Measurements from ENCODE around the gene CD81.

The CD81 gene

GRCh38 chr11:2419638-2420501 lies 42.8 kb downstream of the CD81 start:
- Mint-ChIP-seq H3K27ac (no peak overlapping the region), H3K4me3 (no peak overlapping the region), H3K9me3 (no peaks in the 10 kb centered on the region), H3K27me3 (no peaks in the 10 kb centered on the region), H3K36me3 (ENCODE audit: low read depth) (no peaks in the 10 kb centered on the region), H3K4me1 (ENCODE audit: low read depth) (peaks cover 6% of the 10 kb centered on the region)
- DNase-seq, result peak; percentile 73

GRCh38 chr11:2420502-2421225 lies 43.6 kb downstream of the CD81 start:
- peaks cover 6% of the 10 kb centered on the region for H3K4me1 Mint-ChIP-seq (ENCODE audit: low read depth)
- no peak overlapping the region for H3K4me3 Mint-ChIP-seq
- DNase-seq, result peak; percentile 83
- H3K36me3 Mint-ChIP-seq (ENCODE audit: low read depth), result no peaks in the 10 kb centered on the region
- H3K27ac Mint-ChIP-seq, result no peak overlapping the region
- H3K27me3 Mint-ChIP-seq, result no peaks in the 10 kb centered on the region
- H3K9me3 Mint-ChIP-seq, result no peaks in the 10 kb centered on the region

GRCh38 chr11:2421226-2421994 lies 44.3 kb downstream of the CD81 start:
- no peaks in the 10 kb centered on the region for H3K9me3 Mint-ChIP-seq
- no peak overlapping the region for H3K4me3 Mint-ChIP-seq
- H3K4me1 Mint-ChIP-seq (ENCODE audit: low read depth), result peaks cover 6% of the 10 kb centered on the region
- H3K27ac Mint-ChIP-seq, result no peak overlapping the region
- no peak for DNase-seq
- no peaks in the 10 kb centered on the region for H3K36me3 Mint-ChIP-seq (ENCODE audit: low read depth)
- H3K27me3 Mint-ChIP-seq, result no peaks in the 10 kb centered on the region

- DNase-seq, result no peak
- no peaks in the 10 kb centered on the region for H3K27me3 Mint-ChIP-seq
- peaks cover 6% of the 10 kb centered on the region for H3K4me1 Mint-ChIP-seq (ENCODE audit: low read depth)
- H3K27ac Mint-ChIP-seq, result no peak overlapping the region
- H3K36me3 Mint-ChIP-seq (ENCODE audit: low read depth), result no peaks in the 10 kb centered on the region
- no peak overlapping the region for H3K4me3 Mint-ChIP-seq
- H3K9me3 Mint-ChIP-seq, result no peaks in the 10 kb centered on the region
These were observed 44.9 kb downstream of the CD81 start for GRCh38 chr11:2421996-2422395.

GRCh38 chr11:2422461-2423156 lies 45.5 kb downstream of the CD81 start:
- Mint-ChIP-seq H3K9me3 (no peaks in the 10 kb centered on the region), H3K4me1 (ENCODE audit: low read depth) (peaks cover 6% of the 10 kb centered on the region), H3K4me3 (no peak overlapping the region), H3K27me3 (no peaks in the 10 kb centered on the region), H3K27ac (no peak overlapping the region), H3K36me3 (ENCODE audit: low read depth) (no peaks in the 10 kb centered on the region)
- DNase-seq, result no peak

GRCh38 chr11:2423157-2424025 lies 46.3 kb downstream of the CD81 start:
- Mint-ChIP-seq H3K36me3 (ENCODE audit: low read depth) (no peaks in the 10 kb centered on the region), H3K27ac (no peak overlapping the region), H3K27me3 (no peaks in the 10 kb centered on the region), H3K4me3 (no peak overlapping the region), H3K4me1 (ENCODE audit: low read depth) (peaks cover 6% of the 10 kb centered on the region), H3K9me3 (no peaks in the 10 kb centered on the region)
- DNase-seq, result no peak

- no peak overlapping the region for H3K4me3 Mint-ChIP-seq
- H3K9me3 Mint-ChIP-seq, result no peaks in the 10 kb centered on the region
- peaks cover 4% of the 10 kb centered on the region for H3K4me1 Mint-ChIP-seq (ENCODE audit: low read depth)
- H3K27me3 Mint-ChIP-seq, result no peaks in the 10 kb centered on the region
- DNase-seq, result no peak
- H3K36me3 Mint-ChIP-seq (ENCODE audit: low read depth), result no peaks in the 10 kb centered on the region
- no peak overlapping the region for H3K27ac Mint-ChIP-seq
These were observed 47.8 kb downstream of the CD81 start for GRCh38 chr11:2424811-2425495.

- no peak for DNase-seq
- no peaks in the 10 kb centered on the region for H3K36me3 Mint-ChIP-seq (ENCODE audit: low read depth)
- no peaks in the 10 kb centered on the region for H3K27me3 Mint-ChIP-seq
- no peak overlapping the region for H3K27ac Mint-ChIP-seq
- H3K9me3 Mint-ChIP-seq, result no peaks in the 10 kb centered on the region
- peaks cover 1% of the 10 kb centered on the region for H3K4me1 Mint-ChIP-seq (ENCODE audit: low read depth)
- no peak overlapping the region for H3K4me3 Mint-ChIP-seq
These were observed 48.4 kb downstream of the CD81 start for GRCh38 chr11:2425506-2425905.

GRCh38 chr11:2426221-2426620 lies 49.1 kb downstream of the CD81 start:
- DNase-seq, result no peak
- Mint-ChIP-seq H3K27ac (no peak overlapping the region), H3K4me3 (no peak overlapping the region), H3K9me3 (no peaks in the 10 kb centered on the region), H3K36me3 (ENCODE audit: low read depth) (no peaks in the 10 kb centered on the region), H3K27me3 (no peaks in the 10 kb centered on the region), H3K4me1 (ENCODE audit: low read depth) (no peaks in the 10 kb centered on the region)

GRCh38 chr11:2426826-2427521 lies 49.9 kb downstream of the CD81 start:
- H3K9me3 Mint-ChIP-seq, result no peaks in the 10 kb centered on the region
- no peak overlapping the region for H3K4me3 Mint-ChIP-seq
- H3K27ac Mint-ChIP-seq, result no peak overlapping the region
- no peaks in the 10 kb centered on the region for H3K4me1 Mint-ChIP-seq (ENCODE audit: low read depth)
- H3K27me3 Mint-ChIP-seq, result no peaks in the 10 kb centered on the region
- DNase-seq, result no peak
- no peaks in the 10 kb centered on the region for H3K36me3 Mint-ChIP-seq (ENCODE audit: low read depth)

- no peak overlapping the region for H3K4me3 Mint-ChIP-seq
- H3K27ac Mint-ChIP-seq, result no peak overlapping the region
- no peak for DNase-seq
- H3K9me3 Mint-ChIP-seq, result no peaks in the 10 kb centered on the region
- H3K4me1 Mint-ChIP-seq (ENCODE audit: low read depth), result no peaks in the 10 kb centered on the region
- H3K27me3 Mint-ChIP-seq, result no peaks in the 10 kb centered on the region
- no peaks in the 10 kb centered on the region for H3K36me3 Mint-ChIP-seq (ENCODE audit: low read depth)
These were observed 50.7 kb downstream of the CD81 start for GRCh38 chr11:2427721-2428321.

- peak; percentile 90 for DNase-seq
- no peaks in the 10 kb centered on the region for H3K9me3 Mint-ChIP-seq
- no peak overlapping the region for H3K27ac Mint-ChIP-seq
- H3K4me3 Mint-ChIP-seq, result no peak overlapping the region
- no peaks in the 10 kb centered on the region for H3K4me1 Mint-ChIP-seq (ENCODE audit: low read depth)
- no peaks in the 10 kb centered on the region for H3K36me3 Mint-ChIP-seq (ENCODE audit: low read depth)
- no peaks in the 10 kb centered on the region for H3K27me3 Mint-ChIP-seq
These were observed 51.2 kb downstream of the CD81 start for GRCh38 chr11:2428322-2428795.

Measured in activated T-cell treated with anti-CD3 and anti-CD28 coated beads, Interleukin-2, amount 50 U/mL, for 24 hours (primary cell).